Right ventricle myocardium inferior (tissue), 1 donor: ENCODE results near the gene BAMBI. TPM values are rescaled to one million over a fixed set of nuclear protein-coding genes. Genes with fewer than 3 reads are reported as not detected.

Experiments
- ATAC-seq: fragments of 200-7000 bp; cut with Tn5 transposase; one replicate; pipeline ENCODE4 v1.9.1; 2020; ENCODE audit warnings: mild to moderate bottlenecking, moderate library complexity
- DNase-seq: peaks from one replicate; pipeline ENCODE4 v3.0.0; 2021; ENCODE audit errors: missing footprints
- intact Hi-C: fragments of 100-400 bp; cut with DNase I; formaldehyde crosslinking; loops from one replicate; pipeline ENCODE4 v1.11.0; 2022
- total RNA-seq: library from RNA; stranded (reverse); fragmentation: NEBNext Ultra II Directional; extraction: Animal tissue kit (Norgen Biotek cat#: 25700); gene quantifications from one replicate; pipeline ENCODE4 v1.2.1, GENCODE V29; 2021
- donor health status: DM: no; HTN: yes; CAD: no; lungs with severe emphysema.

BAMBI gene
- total RNA-seq, 1 donor from 2014 or later = 17.9 TPM

- DNase-seq = no peak
- intact Hi-C loops = no loop called here
- ATAC-seq = peak; percentile 26
Measured at GRCh38 chr10:28686835-28687682, 9.7 kb downstream of the BAMBI start.

GRCh38 chr10:28687683-28688001 is 10.3 kb downstream of the BAMBI start:
- peak; percentile 23 for ATAC-seq
- intact Hi-C loops = no loop called here
- no peak for DNase-seq

- intact Hi-C loops = no loop called here
- DNase-seq (no peak), ATAC-seq (no peak)
Measured at GRCh38 chr10:28690545-28690944, 13.2 kb downstream of the BAMBI start.

GRCh38 chr10:28691187-28691694 is 13.9 kb downstream of the BAMBI start:
- intact Hi-C loops = no loop called here
- ATAC-seq (no peak), DNase-seq (no peak)

- DNase-seq = no peak
- intact Hi-C loops = no loop called here
- no peak for ATAC-seq
Measured at GRCh38 chr10:28692050-28692449, 14.7 kb downstream of the BAMBI start.

GRCh38 chr10:28694530-28694929 is 17.2 kb downstream of the BAMBI start:
- intact Hi-C loops = no loop called here
- DNase-seq = no peak
- ATAC-seq = no peak

- intact Hi-C loops = no loop called here
- DNase-seq (no peak), ATAC-seq (no peak)
Measured at GRCh38 chr10:28698075-28698474, 20.8 kb downstream of the BAMBI start.

- intact Hi-C loops = no loop called here
- ATAC-seq = no peak
- DNase-seq = no peak
Measured at GRCh38 chr10:28704464-28705161, 27.3 kb downstream of the BAMBI start.

- DNase-seq (no peak), ATAC-seq (no peak)
- intact Hi-C loops = no loop called here
Measured at GRCh38 chr10:28705472-28705871, 28.2 kb downstream of the BAMBI start.

- intact Hi-C loops = no loop called here
- ATAC-seq = no peak
Measured at GRCh38 chr10:28709001-28709710, 31.8 kb downstream of the BAMBI start.

GRCh38 chr10:28710202-28710886 is 33.0 kb downstream of the BAMBI start:
- intact Hi-C loops = no loop called here
- DNase-seq = no peak
- ATAC-seq = peak; percentile 58

More at GRCh38 chr10:28709001-28709710, 31.8 kb downstream of the BAMBI start:
- no peak for DNase-seq

GRCh38 chr10:28711041-28711440 is 33.7 kb downstream of the BAMBI start:
- no peak for DNase-seq
- no peak for ATAC-seq
- intact Hi-C loops = no loop called here

GRCh38 chr10:28711776-28712175 is 34.5 kb downstream of the BAMBI start:
- ATAC-seq = no peak
- DNase-seq = no peak
- intact Hi-C loops = no loop called here

GRCh38 chr10:28713626-28714352 is 36.5 kb downstream of the BAMBI start:
- ATAC-seq (no peak), DNase-seq (no peak)
- intact Hi-C loops = no loop called here

GRCh38 chr10:28714401-28715053 is 37.2 kb downstream of the BAMBI start:
- ATAC-seq (no peak), DNase-seq (no peak)
- intact Hi-C loops = no loop called here

GRCh38 chr10:28715246-28715645 is 37.9 kb downstream of the BAMBI start:
- ATAC-seq (no peak), DNase-seq (no peak)
- intact Hi-C loops = no loop called here

GRCh38 chr10:28715757-28716156 is 38.4 kb downstream of the BAMBI start:
- intact Hi-C loops = no loop called here
- DNase-seq = no peak
- ATAC-seq = no peak

GRCh38 chr10:28716748-28717147 is 39.4 kb downstream of the BAMBI start:
- intact Hi-C loops = no loop called here
- DNase-seq (no peak), ATAC-seq (no peak)
